SU-DHL-6 (cell line): ENCODE measurements around the gene UBE2A.

Source experiments
- H2AFZ ChIP-seq: fragments of 200-600 bp; sonication (generic); 2 replicates; pipeline ENCODE4 v1.6.1; 2014; ENCODE audit warnings: low read depth, mild to moderate bottlenecking, moderate library complexity, mixed read lengths, antibody characterized with exemption, low read length; ENCODE audit not compliant: severe bottlenecking
- H3F3A ChIP-seq: fragments of 200-600 bp; shearing (Covaris generic); 2 replicates; pipeline ENCODE4 v1.6.0; 2016; ENCODE audit warnings: antibody characterized with exemption, mild to moderate bottlenecking; ENCODE audit not compliant: insufficient read depth
- H3K27ac ChIP-seq: fragments of 200-600 bp; sonication (generic); 2 replicates; pipeline ENCODE4 v1.5.1; 2016; ENCODE audit warnings: low read depth, mild to moderate bottlenecking, low read length, moderate library complexity, mixed read lengths
- H3K27me3 ChIP-seq: fragments of 200-600 bp; sonication (generic), shearing (Covaris generic); 2 replicates; pipeline ENCODE4 v1.6.0; 2014; ENCODE audit warnings: mild to moderate bottlenecking, low read length
- H3K36me3 ChIP-seq: fragments of 200-600 bp; sonication (generic); 2 replicates; pipeline ENCODE4 v1.6.1; 2014; ENCODE audit warnings: mild to moderate bottlenecking, low read length, mixed read lengths
- H3K4me2 ChIP-seq: fragments of 300-600, 200-600 bp; shearing (Covaris generic), sonication (generic); 2 replicates; pipeline ENCODE4 v1.6.0; 2014; ENCODE audit warnings: low read length, low read depth, mild to moderate bottlenecking; ENCODE audit not compliant: poor library complexity, severe bottlenecking
- H3K4me3 ChIP-seq: fragments of 200-600 bp; sonication (generic); 2 replicates; pipeline ENCODE4 v1.5.1; 2014; ENCODE audit warnings: antibody characterized with exemption, low read length, mild to moderate bottlenecking, mixed read lengths; ENCODE audit not compliant: insufficient read depth, poor library complexity, severe bottlenecking
- H3K79me2 ChIP-seq: fragments of 200-600 bp; sonication (generic); 2 replicates; pipeline ENCODE4 v1.6.1; 2014; ENCODE audit warnings: mild to moderate bottlenecking, low read length, moderate library complexity; ENCODE audit not compliant: insufficient read depth
- H3K9ac ChIP-seq: fragments of 200-600 bp; sonication (generic); 2 replicates; pipeline ENCODE4 v1.7.0; 2014; ENCODE audit warnings: mild to moderate bottlenecking, low read length
- H3K9me2 ChIP-seq: fragments of 200-600 bp; sonication (generic); replicated peaks from 2 replicates; pipeline ENCODE4 v1.6.1; 2014; ENCODE audit warnings: low read length; ENCODE audit not compliant: insufficient read depth
- H3K9me3 ChIP-seq: fragments of 200-600 bp; sonication (generic); 2 replicates; pipeline ENCODE4 v1.6.1; 2014; ENCODE audit warnings: low read length, mixed read lengths; ENCODE audit not compliant: insufficient read depth
- H4K20me1 ChIP-seq: fragments of 200-600 bp; sonication (generic); 2 replicates; pipeline ENCODE4 v1.6.1; 2014; ENCODE audit warnings: low read depth, mild to moderate bottlenecking, antibody characterized with exemption, low read length, moderate library complexity, mixed read lengths
- EZH2phosphoT487 ChIP-seq: fragments of 200-600 bp; sonication (generic), shearing (Covaris generic); conservative IDR thresholded peaks from 2 replicates; pipeline ENCODE4 v1.6.1; 2018; ENCODE audit warnings: mild to moderate bottlenecking, antibody characterized with exemption, low read length, moderate library complexity, mixed read lengths
- TF ChIP-seq, protein P1 (sequence below): fragments of 200-600 bp; sonication (generic); IDR thresholded peaks from one replicate; pipeline ENCODE4 v1.5.1; 2017; ENCODE audit warnings: antibody characterized with exemption, mild to moderate bottlenecking, low read length, moderate library complexity; ENCODE audit not compliant: insufficient read depth, poor library complexity, severe bottlenecking

UBE2A gene

DNA sequence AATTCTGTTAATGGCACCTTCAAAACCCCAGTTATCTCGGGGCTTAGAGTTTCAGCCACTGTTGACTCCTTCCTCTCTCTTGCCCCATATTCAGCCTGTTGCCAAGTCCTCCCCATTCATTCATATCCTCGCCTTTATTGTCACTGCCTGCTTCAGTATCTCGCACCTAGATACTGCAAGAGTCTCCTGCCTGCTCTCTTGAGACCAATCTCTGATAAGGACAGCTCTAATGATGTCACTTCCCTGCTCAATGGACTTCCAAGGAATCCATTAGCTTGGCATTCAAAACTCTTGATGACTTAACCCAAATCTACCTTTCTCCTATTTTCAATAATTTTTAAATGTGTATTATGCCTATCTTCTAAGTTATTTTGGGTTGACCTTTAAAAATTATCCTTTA, 1.1 kb upstream of the UBE2A start:
- H3F3A ChIP-seq, result no peaks in the 10 kb centered on the region; the same call in 1 of the 2 replicates
- peak overlapping the region; percentile 83 for H3K9ac ChIP-seq
- TF ChIP-seq, protein P1, sequence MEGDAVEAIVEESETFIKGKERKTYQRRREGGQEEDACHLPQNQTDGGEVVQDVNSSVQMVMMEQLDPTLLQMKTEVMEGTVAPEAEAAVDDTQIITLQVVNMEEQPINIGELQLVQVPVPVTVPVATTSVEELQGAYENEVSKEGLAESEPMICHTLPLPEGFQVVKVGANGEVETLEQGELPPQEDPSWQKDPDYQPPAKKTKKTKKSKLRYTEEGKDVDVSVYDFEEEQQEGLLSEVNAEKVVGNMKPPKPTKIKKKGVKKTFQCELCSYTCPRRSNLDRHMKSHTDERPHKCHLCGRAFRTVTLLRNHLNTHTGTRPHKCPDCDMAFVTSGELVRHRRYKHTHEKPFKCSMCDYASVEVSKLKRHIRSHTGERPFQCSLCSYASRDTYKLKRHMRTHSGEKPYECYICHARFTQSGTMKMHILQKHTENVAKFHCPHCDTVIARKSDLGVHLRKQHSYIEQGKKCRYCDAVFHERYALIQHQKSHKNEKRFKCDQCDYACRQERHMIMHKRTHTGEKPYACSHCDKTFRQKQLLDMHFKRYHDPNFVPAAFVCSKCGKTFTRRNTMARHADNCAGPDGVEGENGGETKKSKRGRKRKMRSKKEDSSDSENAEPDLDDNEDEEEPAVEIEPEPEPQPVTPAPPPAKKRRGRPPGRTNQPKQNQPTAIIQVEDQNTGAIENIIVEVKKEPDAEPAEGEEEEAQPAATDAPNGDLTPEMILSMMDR, result no peak
- no peak for TF ChIP-seq EZH2phosphoT487
- no peaks in the 10 kb centered on the region for H3K27me3 ChIP-seq
- no peaks in the 10 kb centered on the region for H3K9me2 ChIP-seq
- H3K9me3 ChIP-seq, result no peaks in the 10 kb centered on the region
- peak overlapping the region; percentile 84 for H3K4me2 ChIP-seq
- H3K79me2 ChIP-seq, result peaks cover 13% of the 10 kb centered on the region
- peak overlapping the region; percentile 97 for H2AFZ ChIP-seq
- no peaks in the 10 kb centered on the region for H3K36me3 ChIP-seq
- no peaks in the 10 kb centered on the region for H4K20me1 ChIP-seq
- H3K4me3 ChIP-seq, result peak overlapping the region; percentile 74
- no peak overlapping the region for H3K27ac ChIP-seq

DNA sequence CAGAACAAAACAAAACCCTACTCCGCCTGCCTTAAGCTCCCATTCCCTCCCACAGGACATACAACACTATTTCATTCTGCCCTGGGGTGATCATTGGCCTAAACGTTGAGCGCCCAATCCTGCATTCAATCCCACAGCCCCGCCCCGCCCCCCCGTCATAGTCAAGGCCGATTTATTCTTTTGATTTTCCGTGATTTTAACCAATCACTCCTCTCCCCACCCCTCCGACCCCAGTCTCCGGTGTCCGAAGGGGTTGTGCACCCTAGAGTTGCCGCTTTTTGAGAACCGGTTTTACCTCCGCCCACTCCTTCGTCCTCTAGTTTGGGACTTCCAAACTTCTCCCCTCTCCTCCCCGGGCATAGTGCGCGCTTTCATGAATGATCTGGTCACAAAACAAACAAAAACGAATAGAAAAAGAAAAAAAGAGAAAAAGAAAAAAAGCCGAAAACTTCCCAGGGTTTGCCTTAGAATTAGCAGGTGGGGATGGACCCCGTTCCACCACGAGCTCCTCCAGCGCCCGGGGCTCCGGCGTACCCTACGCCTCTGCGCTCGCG, 446 bp upstream of the UBE2A start:
- Histone ChIP-seq H3K9ac (peak overlapping the region; percentile 83), H3K27me3 (no peaks in the 10 kb centered on the region), H3K4me2 (peak overlapping the region; percentile 84), H3K79me2 (peaks cover 13% of the 10 kb centered on the region), H3K27ac (peak overlapping the region; percentile 32), H3K36me3 (no peaks in the 10 kb centered on the region), H2AFZ (peak overlapping the region; percentile 97), H3F3A (peaks cover 1% of the 10 kb centered on the region; the same call in 1 of the 2 replicates), H3K9me2 (no peaks in the 10 kb centered on the region), H4K20me1 (no peaks in the 10 kb centered on the region), H3K9me3 (no peaks in the 10 kb centered on the region), H3K4me3 (peak overlapping the region; percentile 74)
- TF ChIP-seq, protein P1, result no peak
- no peak for TF ChIP-seq EZH2phosphoT487

DNA sequence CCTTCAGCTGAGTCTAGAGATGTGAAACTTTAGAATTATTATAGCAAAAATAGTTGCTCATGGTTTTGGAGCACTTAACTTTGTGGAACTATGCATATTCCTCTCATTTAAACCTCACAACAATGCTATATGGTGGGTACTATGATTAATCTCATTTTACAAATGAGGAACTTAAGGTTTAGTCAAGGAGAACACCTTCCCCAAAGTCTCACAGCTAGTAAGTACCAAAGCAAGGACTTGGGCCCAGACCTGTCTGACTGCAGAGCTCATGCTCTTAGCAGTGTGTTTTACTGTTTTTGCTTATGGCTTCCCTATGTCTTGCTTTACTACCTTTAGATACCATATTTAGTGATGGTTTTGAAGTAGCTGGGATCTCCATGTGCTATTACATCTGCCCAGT, 5.1 kb downstream of the UBE2A start:
- H3F3A ChIP-seq, result peaks cover 19% of the 10 kb centered on the region; the same call in 1 of the 2 replicates
- no peaks in the 10 kb centered on the region for H3K36me3 ChIP-seq
- TF ChIP-seq, protein P1, result no peak
- no peak for TF ChIP-seq EZH2phosphoT487
- H4K20me1 ChIP-seq, result no peaks in the 10 kb centered on the region
- H3K9me3 ChIP-seq, result no peaks in the 10 kb centered on the region
- H3K9me2 ChIP-seq, result no peaks in the 10 kb centered on the region
- H2AFZ ChIP-seq, result no peak overlapping the region
- H3K27ac ChIP-seq, result peak overlapping the region; percentile 36
- no peak overlapping the region for H3K9ac ChIP-seq
- no peak overlapping the region for H3K4me2 ChIP-seq
- no peaks in the 10 kb centered on the region for H3K27me3 ChIP-seq
- no peak overlapping the region for H3K4me3 ChIP-seq
- peaks cover 13% of the 10 kb centered on the region for H3K79me2 ChIP-seq
